Medulla oblongata (tissue), 1 donor: Measurements from ENCODE around the gene KIF19.

Source experiments
- DNase-seq: peaks from one replicate; pipeline ENCODE4 v3.0.0-alpha.2; 2015; ENCODE audit errors: extremely low spot score

Gene KIF19

GRCh38 chr17:74305865-74306654 is 20.0 kb upstream of the KIF19 start:
- peak; percentile 47 for DNase-seq

GRCh38 chr17:74307984-74308773 is 17.8 kb upstream of the KIF19 start:
- no peak for DNase-seq

DNA sequence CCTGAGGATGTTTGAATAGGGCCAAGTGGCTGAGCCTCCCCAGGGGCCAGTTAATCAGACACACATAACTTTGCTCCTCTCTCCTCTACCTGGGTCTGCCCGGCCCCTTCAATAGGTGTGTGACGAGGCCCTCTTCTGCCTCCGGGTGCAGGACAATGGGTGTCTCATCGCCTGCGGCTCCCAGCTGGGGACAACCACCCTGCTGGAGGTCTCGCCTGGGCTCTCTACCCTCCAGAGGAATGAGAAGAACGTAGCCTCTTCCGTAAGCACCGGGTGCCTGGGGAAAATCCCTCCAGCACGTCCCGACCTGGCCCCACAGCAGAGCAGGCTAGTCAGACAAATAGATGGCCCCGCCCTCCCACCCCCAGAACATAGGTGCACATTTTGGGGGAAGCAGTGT is 16.1 kb upstream of the KIF19 start:
- no peak for DNase-seq

DNA sequence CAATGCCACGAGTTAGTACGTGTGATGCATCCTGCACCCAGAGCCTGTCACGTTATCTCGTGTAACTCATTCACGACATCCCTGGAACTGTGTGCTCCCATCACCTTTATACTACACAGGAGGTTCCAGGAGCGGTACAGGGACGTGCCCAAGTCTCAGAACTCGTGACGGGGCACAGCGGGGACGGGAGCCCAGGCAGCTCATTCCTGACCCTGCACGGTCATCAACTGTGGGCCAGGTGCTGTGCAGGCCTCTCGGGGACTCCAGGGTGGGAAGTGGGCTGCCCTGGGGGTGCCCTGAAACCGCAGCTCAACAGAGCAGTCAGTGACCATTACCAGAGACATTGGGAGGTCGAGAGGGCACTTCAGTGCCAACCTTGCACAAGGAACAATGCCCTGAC is 11.1 kb upstream of the KIF19 start:
- no peak for DNase-seq

DNA sequence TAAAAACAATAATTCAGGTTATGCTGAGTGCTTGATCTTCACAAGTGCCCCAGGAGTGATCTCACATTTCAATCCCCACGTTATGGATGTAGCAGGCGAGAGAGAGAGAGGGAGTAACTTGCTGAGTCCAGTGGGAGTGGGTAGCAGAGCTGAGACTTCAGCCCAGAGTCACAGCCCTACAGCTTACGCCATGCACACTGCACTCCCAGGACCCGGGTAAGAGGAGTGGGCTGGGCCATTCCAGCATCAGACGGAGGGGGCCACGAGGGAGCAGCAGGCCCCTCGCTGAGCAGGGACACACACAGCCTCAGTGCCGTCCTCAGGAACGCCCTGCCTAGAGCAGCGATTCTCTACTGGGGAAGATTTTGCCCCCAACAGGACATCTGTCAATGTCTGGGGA is 9.8 kb upstream of the KIF19 start:
- no peak for DNase-seq

DNA sequence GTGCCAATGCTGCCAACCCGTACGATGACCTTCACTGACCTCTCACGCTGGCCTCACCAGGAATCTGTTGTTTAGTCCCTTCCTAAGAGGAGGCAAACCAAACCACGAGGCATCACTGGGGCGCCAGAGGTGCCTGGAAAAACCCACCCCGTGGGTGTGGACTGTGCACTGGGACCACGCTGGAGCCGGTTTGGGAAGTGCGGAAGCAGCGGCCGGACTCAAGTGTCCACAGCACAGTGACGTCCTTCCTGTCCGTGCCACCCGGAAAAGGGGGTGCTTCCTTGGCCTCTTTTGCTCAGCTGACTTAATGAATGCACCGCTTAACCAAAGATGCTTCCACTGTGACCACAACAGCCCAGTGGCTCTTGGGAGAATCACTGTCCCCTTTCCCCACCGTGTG is 9.0 kb upstream of the KIF19 start:
- no peak for DNase-seq

- no peak for DNase-seq
These were observed 7.6 kb upstream of the KIF19 start for GRCh38 chr17:74318391-74318790.

GRCh38 chr17:74324521-74324920 is 1.5 kb upstream of the KIF19 start:
- no peak for DNase-seq

DNA sequence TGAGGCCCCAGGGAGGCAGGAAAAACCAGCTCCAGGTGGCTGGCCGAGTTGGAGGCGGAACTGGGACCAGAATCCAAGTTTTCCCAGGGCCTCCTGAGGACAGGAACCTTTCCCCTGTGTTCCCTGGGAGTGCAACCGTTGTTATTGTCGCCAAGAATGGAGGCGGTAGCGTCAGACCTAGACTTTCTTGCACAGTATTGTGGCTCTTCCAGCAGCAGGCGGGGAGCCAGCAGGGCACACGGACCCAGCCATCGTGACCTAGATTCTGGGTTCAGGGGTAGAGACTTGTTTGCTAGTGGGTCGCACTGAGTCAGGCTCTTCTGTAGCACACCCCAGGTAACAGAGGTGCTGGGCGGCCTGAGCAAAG is 667 bp upstream of the KIF19 start:
- DNase-seq = peak; percentile 22

DNA sequence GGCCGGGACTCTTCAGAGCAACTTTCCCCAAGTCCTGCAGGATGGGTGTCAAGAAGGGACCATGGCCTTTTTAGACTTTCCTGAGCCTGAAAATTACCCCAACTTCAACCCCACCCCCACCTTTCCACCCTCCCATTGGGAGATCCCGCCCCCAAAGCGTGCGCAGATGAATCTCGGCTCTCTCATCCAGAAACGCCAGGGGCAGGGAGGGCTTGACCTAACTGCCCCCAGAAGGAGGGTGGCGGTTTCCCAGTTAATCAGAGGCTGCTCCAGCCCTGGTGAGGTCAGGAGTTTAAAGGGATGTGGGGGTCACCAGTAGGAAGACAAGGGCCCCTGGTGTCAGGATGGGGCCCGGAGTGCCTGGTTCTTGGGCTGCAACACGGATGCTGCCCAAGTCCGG is 480 bp downstream of the KIF19 start:
- no peak for DNase-seq

DNA sequence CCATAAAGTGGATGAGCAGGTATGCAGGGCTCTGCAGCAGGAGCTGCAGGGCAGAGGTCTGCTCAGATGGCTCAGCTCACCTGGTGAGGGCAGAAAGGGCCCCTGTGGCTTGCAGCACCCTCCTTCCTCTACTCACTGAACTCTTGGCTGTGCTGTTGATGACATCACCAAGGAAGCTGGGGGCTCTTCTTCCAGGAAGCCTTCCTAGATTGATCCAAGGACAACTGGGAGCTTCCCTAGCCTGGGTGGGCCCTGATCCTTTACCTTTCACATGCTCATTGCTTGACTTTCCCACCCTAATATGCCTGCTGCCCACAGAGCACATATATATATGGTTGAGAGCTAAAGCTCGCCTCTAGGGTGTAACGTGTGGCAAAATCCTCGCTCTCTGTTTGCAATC is 2.5 kb downstream of the KIF19 start:
- no peak for DNase-seq

GRCh38 chr17:74329378-74329777 is 3.4 kb downstream of the KIF19 start:
- no peak for DNase-seq

DNA sequence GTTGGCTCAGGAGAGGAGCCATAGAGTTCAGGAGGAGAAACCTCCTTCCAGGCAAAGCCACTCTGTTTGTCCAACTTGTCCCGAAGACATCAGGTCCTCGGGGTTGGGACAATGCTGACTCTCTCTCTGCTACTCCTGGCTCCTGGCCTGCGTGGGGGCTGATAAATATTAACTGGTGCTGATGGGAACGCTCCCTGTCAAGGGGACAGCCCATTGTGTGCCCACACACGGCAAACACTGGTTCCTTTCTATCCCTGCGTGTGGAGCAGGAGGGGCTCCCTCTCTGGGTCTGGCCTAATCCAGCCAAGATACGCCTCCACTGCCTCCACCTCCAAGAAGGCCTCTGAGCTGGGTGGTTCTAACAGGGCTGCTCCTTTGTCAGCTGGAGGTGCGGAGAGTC is 4.4 kb downstream of the KIF19 start:
- peak; percentile 27 for DNase-seq

GRCh38 chr17:74332017-74332650 is 6.1 kb downstream of the KIF19 start:
- DNase-seq = no peak

DNA sequence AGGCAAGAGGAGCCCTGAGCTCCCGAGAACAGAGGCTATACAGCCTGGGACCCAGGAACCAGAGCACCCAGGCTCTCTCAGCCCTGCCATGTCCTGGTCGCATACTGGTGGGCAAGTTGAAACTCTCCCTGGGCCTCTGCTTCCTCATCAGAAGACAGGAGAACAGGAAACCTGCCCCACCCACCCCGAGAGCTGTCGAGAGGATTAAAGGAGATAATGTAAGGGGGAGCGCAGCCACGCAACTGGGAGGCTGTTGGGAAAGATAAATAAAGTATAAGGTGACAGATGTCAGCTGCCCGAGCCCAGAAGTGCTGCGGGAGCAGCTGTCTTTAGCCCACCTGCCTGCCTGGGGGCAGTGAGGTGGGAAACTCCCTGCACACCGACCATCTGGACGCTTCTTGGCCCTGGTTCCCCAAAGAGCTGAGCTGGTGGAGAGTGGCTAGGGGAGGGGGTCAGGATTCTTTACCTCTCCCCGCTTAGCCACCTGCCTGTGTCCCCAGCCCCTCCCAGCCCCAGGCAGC is 6.8 kb downstream of the KIF19 start:
- DNase-seq = no peak

DNA sequence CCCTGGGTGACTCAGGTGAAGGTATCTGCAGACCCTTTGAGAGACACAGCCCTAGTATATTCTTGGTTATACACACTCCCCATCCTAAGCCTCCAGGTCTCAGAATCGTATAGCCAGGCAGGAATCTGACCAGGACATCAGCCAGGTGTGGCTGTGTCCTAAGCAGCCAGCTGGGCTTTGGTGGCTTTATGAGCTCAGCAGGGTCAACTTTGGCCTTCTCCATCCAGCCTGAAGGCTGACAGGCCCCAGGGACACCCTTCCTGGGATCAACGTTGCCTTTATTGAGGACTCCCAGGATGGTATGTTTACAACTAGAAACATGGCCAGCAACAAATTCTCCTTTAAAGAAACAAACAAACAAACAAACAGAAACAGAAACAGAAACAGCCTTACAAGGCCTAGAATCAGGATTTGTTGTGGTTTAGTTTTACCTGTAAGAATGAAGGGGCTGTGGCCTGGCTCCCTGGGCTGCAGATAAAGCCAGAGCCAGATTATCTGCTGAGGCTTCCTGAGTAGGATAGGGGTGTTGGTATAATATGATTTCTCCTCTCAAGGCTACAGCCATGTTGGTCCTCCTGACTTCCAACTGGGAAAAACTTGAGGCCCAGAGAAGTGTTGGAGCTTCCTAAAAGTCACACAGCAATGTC is 8.5 kb downstream of the KIF19 start:
- DNase-seq = no peak

DNA sequence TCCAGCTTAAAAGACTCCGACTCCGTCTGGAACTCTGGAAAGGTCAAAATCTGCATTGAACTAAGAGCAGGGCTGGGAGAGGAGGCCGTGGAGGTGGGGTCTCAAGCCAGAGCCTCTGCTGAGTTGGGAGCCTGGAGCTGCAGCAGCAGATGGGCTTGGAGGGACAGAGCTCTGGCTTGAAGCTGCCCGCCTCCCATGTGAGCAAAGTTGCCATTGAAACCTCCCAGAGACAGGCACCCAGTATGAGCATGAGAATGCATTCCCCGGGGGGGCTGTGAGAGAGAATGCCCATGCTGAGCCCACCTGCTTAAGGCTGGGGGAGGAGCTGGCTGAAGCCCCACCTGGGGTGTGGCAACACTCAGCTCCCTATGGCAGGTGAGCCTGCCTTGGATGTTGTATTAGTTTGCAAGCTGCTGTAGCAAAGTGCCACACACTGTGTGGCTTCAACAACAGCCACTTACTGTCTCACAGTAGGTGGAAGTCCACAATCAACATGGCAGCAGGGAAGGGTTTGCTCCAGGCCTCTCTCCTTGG is 9.6 kb downstream of the KIF19 start:
- DNase-seq = no peak

DNA sequence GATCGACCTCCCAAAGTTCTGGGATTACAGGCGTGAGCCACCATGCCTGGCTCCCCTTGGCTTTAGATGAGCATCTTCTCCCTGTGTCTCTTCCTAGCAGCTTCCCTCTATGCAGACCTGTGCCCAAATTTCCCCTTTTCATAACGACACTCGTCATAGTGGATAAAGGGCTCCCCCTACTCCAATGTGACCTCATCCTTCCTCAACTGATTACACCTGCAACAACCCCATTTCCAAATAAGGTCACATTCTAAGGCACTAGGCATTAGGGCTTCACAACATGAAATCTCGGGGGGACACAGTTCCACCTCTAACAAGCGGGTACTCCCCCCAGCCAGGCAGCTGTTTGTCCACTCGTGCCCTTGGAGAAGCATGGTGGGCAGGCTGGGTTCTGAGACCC is 10.3 kb downstream of the KIF19 start:
- DNase-seq = no peak

GRCh38 chr17:74337834-74338500 is 11.9 kb downstream of the KIF19 start:
- DNase-seq = peak; percentile 70

DNA sequence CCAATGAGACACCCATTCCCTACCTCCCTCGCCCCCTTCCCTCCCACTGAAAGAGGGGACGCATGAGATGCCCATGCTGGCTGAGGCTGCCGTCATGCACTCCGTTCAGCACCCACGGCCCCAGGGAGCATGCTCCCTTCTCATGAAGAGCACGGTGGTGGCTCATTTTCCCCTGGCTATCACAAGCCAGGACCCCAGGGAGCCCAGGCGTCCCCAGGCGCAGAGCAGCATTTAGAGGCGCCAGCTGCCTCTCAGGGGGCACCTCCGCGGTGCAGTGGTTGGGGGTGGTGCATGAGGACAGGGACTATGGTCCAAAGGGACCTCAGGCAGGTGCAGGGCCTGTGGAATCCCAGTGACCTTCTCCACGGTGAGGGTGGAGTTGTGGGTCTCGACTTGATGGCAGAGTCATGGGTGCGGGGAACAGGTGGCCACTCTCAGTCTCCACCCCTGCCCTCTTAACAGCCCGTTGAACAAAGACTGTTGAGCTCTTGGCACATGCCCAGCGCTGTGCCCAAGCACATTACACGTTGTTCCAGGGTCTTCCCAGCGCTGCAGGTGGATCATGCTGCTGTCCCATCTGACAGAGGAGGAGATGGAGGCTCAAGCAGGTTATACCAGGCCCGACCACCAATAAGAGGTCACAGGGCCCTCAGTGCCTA is 13.6 kb downstream of the KIF19 start:
- DNase-seq = no peak
